Activated CD8-positive, alpha-beta T cell treated with anti-CD3 and anti-CD28 coated beads, Interleukin-2, amount 10 ng/mL, durations not matched to agents 7 days and 5 days (primary cell): ENCODE measurements around the gene FOLR2. TPM values are rescaled to one million over a fixed set of nuclear protein-coding genes. Genes with fewer than 3 reads are reported as not detected.
A peak's percentile ranks its signal among the peaks of the same experiment; 100 is the strongest.
"Not testable (repeated sequence)": the region's sequence is repeated elsewhere in the genome, so short reads cannot be mapped to it uniquely, and the experiment has no call there.

Source experiments
- ATAC-seq: fragments of 150-1000 bp; cut with Tn5 transposase; one replicate; pipeline ENCODE4 v1.10.0; 2021; ENCODE audit warnings: moderate library complexity
- CTCF ChIA-PET: fragments of 350-600 bp; sonication (Branson Sonifier 250); formaldehyde crosslinking; loops from one replicate; lab custom pipeline; 2021; ENCODE audit warnings: antibody characterized with exemption; lab: Charles Lee
- POLR2A ChIA-PET: fragments of 350-600 bp; sonication (Branson Sonifier 250); formaldehyde crosslinking; loops from one replicate; lab custom pipeline; 2021; ENCODE audit warnings: antibody characterized with exemption; lab: Charles Lee
- DNase-seq: peaks from one replicate; pipeline ENCODE4 v3.0.0-alpha.2; 2020
- H3K27ac Mint-ChIP-seq: one replicate; pipeline ENCODE4 v1.8.0; 2021; ENCODE audit warnings: mild to moderate bottlenecking, mixed read lengths
- H3K27me3 Mint-ChIP-seq: one replicate; pipeline ENCODE4 v1.8.0; 2021; ENCODE audit warnings: low read depth, mixed read lengths
- H3K36me3 Mint-ChIP-seq: one replicate; pipeline ENCODE4 v1.8.0; 2021; ENCODE audit warnings: low read depth, mixed read lengths
- H3K4me1 Mint-ChIP-seq: one replicate; pipeline ENCODE4 v1.8.0; 2021; ENCODE audit warnings: low read depth, mixed read lengths
- H3K4me3 Mint-ChIP-seq: one replicate; pipeline ENCODE4 v1.8.0; 2021; ENCODE audit warnings: mild to moderate bottlenecking, mixed read lengths
- H3K9me3 Mint-ChIP-seq: one replicate; pipeline ENCODE4 v1.8.0; 2022; ENCODE audit warnings: mixed read lengths; ENCODE audit not compliant: insufficient read depth
- total RNA-seq, 2 experiments: library from RNA; stranded (reverse); gene quantifications; one replicate each; pipeline ENCODE4 v1.2.3, GENCODE V29; 2021

The FOLR2 gene
- total RNA-seq, 2 experiments from 2014 or later: not detected

- CTCF ChIA-PET: interaction anchor here (0.7 to 1.0 kb wide), 2 partner anchors 45 to 243 kb away, joined by 3 read pairs; no protein-coding TSS in a partner anchor
- no peak overlapping the region for H3K4me3 Mint-ChIP-seq
- ATAC-seq (no peak), DNase-seq (no peak)
- H3K36me3 Mint-ChIP-seq: no peaks in the 10 kb centered on the region
- H3K27ac Mint-ChIP-seq: no peak overlapping the region
- H3K27me3 Mint-ChIP-seq: peaks cover 4% of the 10 kb centered on the region
- peaks cover 2% of the 10 kb centered on the region for H3K4me1 Mint-ChIP-seq
- no peaks in the 10 kb centered on the region for H3K9me3 Mint-ChIP-seq
- POLR2A ChIA-PET: no interaction called here
Observed at GRCh38 chr11:72188267-72188666, 28.3 kb upstream of the FOLR2 start.

DNA sequence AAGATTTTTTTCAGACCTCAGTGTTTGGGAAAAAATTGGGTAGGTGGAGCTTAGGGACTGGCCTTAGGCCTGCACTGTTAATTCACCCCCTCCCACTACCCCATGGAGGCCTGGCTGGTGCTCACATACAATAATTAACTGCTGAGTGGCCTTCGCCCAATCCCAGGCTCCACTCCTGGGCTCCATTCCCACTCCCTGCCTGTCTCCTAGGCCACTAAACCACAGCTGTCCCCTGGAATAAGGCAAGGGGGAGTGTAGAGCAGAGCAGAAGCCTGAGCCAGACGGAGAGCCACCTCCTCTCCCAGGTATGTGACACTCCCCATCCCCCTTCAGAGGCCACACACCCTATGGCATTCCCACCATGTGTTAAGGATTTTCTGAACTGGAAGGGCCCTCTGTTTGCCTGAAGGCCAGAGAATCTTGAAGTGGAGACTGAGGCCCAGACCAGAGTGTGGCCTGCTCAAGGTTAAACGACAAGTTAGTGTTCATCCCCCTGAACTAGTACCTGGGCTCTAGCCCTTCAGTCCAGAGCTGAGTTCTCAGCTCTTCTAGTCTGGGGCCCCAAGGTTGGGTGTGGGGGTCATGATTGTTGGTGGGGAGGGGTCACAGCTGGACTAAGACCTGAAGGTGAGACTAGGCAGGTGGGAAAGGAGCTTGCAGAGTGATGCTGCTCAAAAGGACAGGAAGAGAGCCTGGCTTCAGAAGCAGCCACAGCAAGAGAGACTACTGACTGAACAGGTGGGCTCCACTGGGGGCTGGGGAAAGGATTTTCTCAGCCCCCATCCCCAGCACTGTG, 26.9 kb upstream of the FOLR2 start:
- Mint-ChIP-seq H3K9me3 (no peaks in the 10 kb centered on the region), H3K4me1 (no peaks in the 10 kb centered on the region), H3K4me3 (no peak overlapping the region), H3K27ac (no peak overlapping the region), H3K36me3 (no peaks in the 10 kb centered on the region), H3K27me3 (no peaks in the 10 kb centered on the region)
- CTCF ChIA-PET: interaction anchor here (1.0 to 1.4 kb wide), 2 partner anchors 46 to 242 kb away, joined by 3 read pairs; no protein-coding TSS in a partner anchor
- no peak for DNase-seq
- POLR2A ChIA-PET: no interaction called here
- ATAC-seq: no peak

DNA sequence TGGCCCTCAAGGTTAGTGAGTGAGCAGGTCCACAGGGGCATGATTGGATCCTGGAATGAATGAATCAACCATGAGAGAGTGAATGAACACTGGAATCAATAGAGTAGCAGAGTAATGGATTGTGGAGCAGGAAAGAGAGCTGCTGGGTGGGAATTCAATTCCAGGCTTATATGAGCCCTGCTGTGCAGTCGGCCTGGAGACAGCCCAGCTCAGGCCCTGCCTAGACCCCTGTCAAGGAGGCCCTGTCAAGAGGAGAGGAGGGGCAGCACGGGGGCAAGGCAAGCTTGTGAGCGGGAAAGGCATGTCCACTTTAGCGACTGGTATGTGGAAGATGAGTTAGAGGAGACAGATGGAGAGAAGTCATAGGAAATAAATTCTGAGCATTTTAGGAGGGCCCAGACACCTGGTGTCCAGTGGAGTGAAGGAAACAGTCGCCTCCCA, 25.9 kb upstream of the FOLR2 start:
- Mint-ChIP-seq H3K9me3 (no peaks in the 10 kb centered on the region), H3K27me3 (peaks cover 3% of the 10 kb centered on the region), H3K4me3 (no peak overlapping the region), H3K36me3 (no peaks in the 10 kb centered on the region), H3K27ac (peak overlapping the region; percentile 21), H3K4me1 (no peaks in the 10 kb centered on the region)
- DNase-seq (no peak), ATAC-seq (no peak)
- ChIA-PET POLR2A (no interaction called here), CTCF (interaction anchor here (1.4 kb wide), 1 partner anchor 47 kb away, joined by 3 read pairs; no protein-coding TSS in a partner anchor)

- H3K27ac Mint-ChIP-seq: no peak within 1 kb of the TSS
- ATAC-seq (no peak), DNase-seq (no peak)
- H3K4me1 Mint-ChIP-seq: no peaks in the 10 kb centered on the region
- no peaks in the 10 kb centered on the region for H3K9me3 Mint-ChIP-seq
- no peaks in the 10 kb centered on the region for H3K36me3 Mint-ChIP-seq
- ChIA-PET POLR2A (no interaction called here), CTCF (no interaction called here)
- peaks cover 3% of the 10 kb centered on the region for H3K27me3 Mint-ChIP-seq
- H3K4me3 Mint-ChIP-seq: no peak within 1 kb of the TSS
Observed at GRCh38 chr11:72191961-72192381, 24.6 kb upstream of the FOLR2 start, which contains the start of gene FOLR1. Gene FOLR1, plus strand, starts transcription at chr11:72192140. Its CDS starts 34 bp downstream, at chr11:72192174.

- Mint-ChIP-seq H3K27ac (no peak overlapping the region), H3K4me1 (no peaks in the 10 kb centered on the region), H3K27me3 (peaks cover 3% of the 10 kb centered on the region), H3K4me3 (no peak overlapping the region), H3K9me3 (no peaks in the 10 kb centered on the region), H3K36me3 (no peaks in the 10 kb centered on the region)
- DNase-seq: no peak
- no peak for ATAC-seq
- ChIA-PET POLR2A (no interaction called here), CTCF (interaction anchor here (1.7 kb wide), 1 partner anchor 52 kb away, joined by 5 read pairs; no protein-coding TSS in a partner anchor)
Observed at GRCh38 chr11:72195518-72196270, 20.9 kb upstream of the FOLR2 start.

DNA sequence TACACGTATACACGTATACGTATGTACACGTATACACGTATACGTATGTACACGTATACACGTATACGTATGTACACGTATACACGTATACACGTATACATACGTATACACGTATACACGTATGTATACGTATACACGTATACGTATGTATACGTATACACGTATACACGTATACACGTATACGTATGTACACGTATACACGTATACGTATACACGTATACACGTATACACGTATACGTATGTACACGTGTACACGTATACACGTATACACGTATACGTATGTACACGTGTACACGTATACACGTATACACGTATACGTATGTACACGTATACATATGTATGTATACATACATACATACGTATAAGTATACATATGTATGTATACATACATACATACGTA, 15.1 kb upstream of the FOLR2 start:
- H3K9me3 Mint-ChIP-seq, H3K4me1 Mint-ChIP-seq, ATAC-seq, H3K27me3 Mint-ChIP-seq, H3K27ac Mint-ChIP-seq, CTCF ChIA-PET, H3K4me3 Mint-ChIP-seq, DNase-seq, H3K36me3 Mint-ChIP-seq, POLR2A ChIA-PET: not testable (repeated sequence)

- Mint-ChIP-seq H3K4me3 (no peak overlapping the region), H3K4me1 (peaks cover 4% of the 10 kb centered on the region), H3K27ac (no peak overlapping the region), H3K9me3 (no peaks in the 10 kb centered on the region), H3K36me3 (no peaks in the 10 kb centered on the region), H3K27me3 (peaks cover 6% of the 10 kb centered on the region)
- ATAC-seq (no peak), DNase-seq (no peak)
- ChIA-PET POLR2A (no interaction called here), CTCF (no interaction called here)
Observed at GRCh38 chr11:72202571-72202970, 14.0 kb upstream of the FOLR2 start.

DNA sequence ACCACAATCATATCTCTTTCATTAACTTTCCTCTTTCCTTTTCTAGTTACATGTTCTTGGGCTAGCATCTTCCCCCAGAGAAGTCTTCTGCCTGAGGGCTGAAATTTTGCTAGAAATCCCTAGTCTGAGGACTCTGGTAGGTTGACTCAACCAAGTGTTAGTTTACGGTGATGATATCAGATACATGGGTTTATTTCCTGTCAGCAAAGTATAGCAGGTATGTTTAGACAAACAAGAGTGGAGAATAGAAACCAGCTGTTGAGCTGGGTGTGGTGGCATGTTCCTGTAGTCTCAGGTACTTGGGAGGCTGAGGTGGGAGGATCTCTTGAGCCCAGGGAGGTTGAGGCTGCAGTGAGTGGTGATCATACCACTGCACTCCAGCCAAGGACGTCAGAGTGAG, 13.4 kb upstream of the FOLR2 start:
- ChIA-PET CTCF (no interaction called here), POLR2A (no interaction called here)

DNA sequence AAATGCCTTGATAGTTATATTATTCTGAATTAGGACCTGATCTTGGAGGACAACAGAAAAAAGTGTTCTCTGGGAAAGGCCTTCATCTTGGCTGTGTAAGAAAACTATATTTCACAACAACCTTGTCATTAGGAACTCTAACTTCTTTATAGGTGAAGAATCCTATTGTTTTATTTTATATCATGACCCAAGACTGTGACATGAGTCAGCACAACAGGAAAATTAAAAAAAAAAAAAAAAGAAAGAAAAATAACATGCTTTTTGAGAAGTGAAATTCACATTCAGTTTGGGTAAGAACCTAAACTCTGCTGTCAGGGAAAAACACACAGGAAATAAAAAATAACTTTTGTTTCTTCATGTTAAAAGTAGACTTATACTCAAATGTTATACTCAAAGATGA, 11.7 kb upstream of the FOLR2 start:
- DNase-seq: no peak
- ChIA-PET POLR2A (no interaction called here), CTCF (no interaction called here)
- H3K27ac Mint-ChIP-seq: no peak overlapping the region
- no peak overlapping the region for H3K4me3 Mint-ChIP-seq
- no peak for ATAC-seq
- H3K4me1 Mint-ChIP-seq: peaks cover 4% of the 10 kb centered on the region
- H3K27me3 Mint-ChIP-seq: peaks cover 19% of the 10 kb centered on the region
- H3K9me3 Mint-ChIP-seq: peaks cover 8% of the 10 kb centered on the region
- H3K36me3 Mint-ChIP-seq: no peaks in the 10 kb centered on the region

More for the DNA sequence above, 13.4 kb upstream of the FOLR2 start:
- ATAC-seq (no peak), DNase-seq (no peak)
- Mint-ChIP-seq H3K4me3 (no peak overlapping the region), H3K36me3 (no peaks in the 10 kb centered on the region), H3K27me3 (peaks cover 6% of the 10 kb centered on the region), H3K9me3 (no peaks in the 10 kb centered on the region), H3K4me1 (peaks cover 4% of the 10 kb centered on the region), H3K27ac (no peak overlapping the region)

- DNase-seq, ATAC-seq: not testable (repeated sequence)
- POLR2A ChIA-PET: interaction anchor here (0.6 kb wide), 1 partner anchor 145 kb away, joined by 3 read pairs; no protein-coding TSS in a partner anchor
Observed at GRCh38 chr11:72206794-72207193, 9.8 kb upstream of the FOLR2 start.

DNA sequence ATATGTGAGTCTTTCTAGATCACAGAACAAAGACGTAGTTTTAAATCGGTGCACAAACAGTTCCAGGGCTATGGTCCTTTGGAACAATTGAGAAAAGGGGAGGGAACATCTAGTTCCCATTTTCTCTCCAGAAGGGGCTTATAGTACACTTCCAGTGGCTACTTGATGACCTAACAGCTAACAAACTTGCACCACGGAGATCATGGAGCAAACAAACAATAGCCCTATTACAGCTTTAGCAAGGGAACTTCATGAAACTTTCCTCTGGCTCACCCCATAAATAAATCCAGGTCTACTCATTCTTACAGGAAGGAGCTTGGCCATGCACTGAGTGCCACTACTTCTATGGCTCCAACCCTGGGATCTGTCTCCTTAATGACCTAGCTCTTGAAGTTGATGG, 8.3 kb upstream of the FOLR2 start:
- Mint-ChIP-seq H3K9me3 (peaks cover 14% of the 10 kb centered on the region), H3K4me3 (no peak overlapping the region), H3K36me3 (no peaks in the 10 kb centered on the region), H3K4me1 (no peaks in the 10 kb centered on the region), H3K27me3 (peaks cover 31% of the 10 kb centered on the region), H3K27ac (no peak overlapping the region)
- ATAC-seq (no peak), DNase-seq (no peak)
- CTCF ChIA-PET: interaction anchor here (0.7 to 1.6 kb wide), 3 partner anchors 24 to 223 kb away, joined by 3 to 4 read pairs (median 3); no protein-coding TSS in a partner anchor
- POLR2A ChIA-PET: no interaction called here

More at GRCh38 chr11:72206794-72207193, 9.8 kb upstream of the FOLR2 start:
- H3K27ac Mint-ChIP-seq, H3K36me3 Mint-ChIP-seq, H3K4me1 Mint-ChIP-seq, CTCF ChIA-PET, H3K4me3 Mint-ChIP-seq: not testable (repeated sequence)
- Mint-ChIP-seq H3K27me3 (peaks cover 26% of the 10 kb centered on the region), H3K9me3 (peaks cover 14% of the 10 kb centered on the region)
